IMR-90 (cell line): ENCODE measurements around the gene FAM174C. TPM values are rescaled to one million over a fixed set of nuclear protein-coding genes. Genes with fewer than 3 reads are reported as not detected.

Experiments
- ATAC-seq: fragments of 200-7000 bp; cut with Tn5 transposase; 2 replicates; pipeline ENCODE4 v1.9.1; 2020; ENCODE audit warnings: low read depth, mild to moderate bottlenecking, moderate library complexity
- BruUV-seq: library from RNA; stranded (reverse); fragments of 400-500 nt; replicated peaks from 2 replicates; lab custom pipeline; 2021; lab: Mats Ljungman, UMichigan
- CTCF ChIA-PET: fragments of 300-600 bp; formaldehyde crosslinking; extraction: SDS; loops from one replicate; lab custom pipeline; 2021; ENCODE audit warnings: antibody characterized with exemption; lab: Yijun Ruan, JAX
- POLR2A ChIA-PET: fragments of 300-600 bp; sonication (Branson Sonifier 250); formaldehyde crosslinking; loops from one replicate; lab custom pipeline; 2022; ENCODE audit warnings: antibody characterized with exemption; ENCODE audit not compliant: unreplicated experiment; lab: Charles Lee
- DNase-seq: peaks from one replicate; pipeline ENCODE4 v3.0.0; 2013
- H2AFZ ChIP-seq: replicated peaks from 2 replicates; pipeline ENCODE3; 2013; ENCODE audit warnings: low read length, mild to moderate bottlenecking; ENCODE audit not compliant: poor library complexity
- H2AK5ac ChIP-seq: 2 replicates; pipeline ENCODE4 v1.6.1; 2013; ENCODE audit warnings: low read depth, low read length, inconsistent platforms
- H2AK9ac ChIP-seq: replicated peaks from 2 replicates; pipeline ENCODE3; 2013; ENCODE audit warnings: mild to moderate bottlenecking, low read depth, low read length, moderate library complexity; ENCODE audit not compliant: poor library complexity
- H2BK120ac ChIP-seq: 2 replicates; pipeline ENCODE4 v1.6.1; 2013; ENCODE audit warnings: low read depth, low read length, inconsistent platforms
- H2BK15ac ChIP-seq: 3 replicates; pipeline ENCODE4 v1.6.1; 2013; ENCODE audit warnings: low read depth, low read length, inconsistent platforms
- H2BK20ac ChIP-seq: 2 replicates; pipeline ENCODE4 v1.6.1; 2013; ENCODE audit warnings: low read depth, mild to moderate bottlenecking, inconsistent platforms, low read length, moderate library complexity
- H2BK5ac ChIP-seq: 2 replicates; pipeline ENCODE4 v1.6.1; 2013; ENCODE audit warnings: mild to moderate bottlenecking, low read depth, low read length, inconsistent platforms; ENCODE audit not compliant: poor library complexity, severe bottlenecking
- H3K14ac ChIP-seq: replicated peaks from 2 replicates; pipeline ENCODE4 v1.6.1; 2013; ENCODE audit warnings: low read depth, low read length, inconsistent platforms
- H3K18ac ChIP-seq: 2 replicates; pipeline ENCODE4 v1.6.1; 2013; ENCODE audit warnings: low read depth, low read length, control low read depth
- H3K23ac ChIP-seq: 2 replicates; pipeline ENCODE4 v1.6.1; 2013; ENCODE audit warnings: low read depth, low read length, inconsistent platforms
- H3K27ac ChIP-seq: 2 replicates; pipeline ENCODE4 v1.5.1; 2013; ENCODE audit warnings: mild to moderate bottlenecking, control low read depth, low read length; ENCODE audit not compliant: insufficient read depth
- H3K27me3 ChIP-seq: 2 replicates; pipeline ENCODE4 v1.6.1; 2013; ENCODE audit warnings: low read length; ENCODE audit not compliant: control insufficient read depth, insufficient read depth
- H3K36me3 ChIP-seq: 2 replicates; pipeline ENCODE4 v1.6.1; 2013; ENCODE audit warnings: low read length, mixed read lengths; ENCODE audit not compliant: control insufficient read depth, insufficient read depth
- H3K4ac ChIP-seq: 2 replicates; pipeline ENCODE4 v1.6.1; 2013; ENCODE audit warnings: low read depth, low read length, inconsistent platforms
- H3K4me1 ChIP-seq: 2 replicates; pipeline ENCODE4 v1.6.1; 2013; ENCODE audit warnings: low read length, mixed read lengths; ENCODE audit not compliant: control insufficient read depth, insufficient read depth
- H3K4me2 ChIP-seq: 2 replicates; pipeline ENCODE4 v1.6.1; 2013; ENCODE audit warnings: low read depth, mild to moderate bottlenecking, control low read depth, low read length, moderate library complexity
- H3K4me3 ChIP-seq: 2 replicates; pipeline ENCODE4 v1.5.1; 2013; ENCODE audit warnings: low read depth, mild to moderate bottlenecking, control low read depth, low read length, moderate library complexity; ENCODE audit not compliant: insufficient read depth
- H3K56ac ChIP-seq: 2 replicates; pipeline ENCODE4 v1.6.1; 2013; ENCODE audit warnings: low read length, inconsistent platforms; ENCODE audit not compliant: insufficient read depth; ENCODE audit errors: extremely low read depth
- H3K79me1 ChIP-seq, 2 experiments: 2 replicates each; pipeline ENCODE4 v1.6.1; 2013; ENCODE audit warnings: low read length in 2 of 2, inconsistent platforms in 1 of 2, low read depth in 1 of 2
- H3K9ac ChIP-seq: 2 replicates; pipeline ENCODE4 v1.6.1; 2013; ENCODE audit warnings: low read depth, low read length, control low read depth
- H3K9me1 ChIP-seq: 2 replicates; pipeline ENCODE4 v1.6.1; 2013; ENCODE audit warnings: low read length, inconsistent platforms; ENCODE audit not compliant: insufficient read depth
- H3K9me3 ChIP-seq: 2 replicates; pipeline ENCODE4 v1.6.1; 2013; ENCODE audit warnings: low read length; ENCODE audit not compliant: control insufficient read depth, insufficient read depth
- H4K20me1 ChIP-seq: 2 replicates; pipeline ENCODE4 v1.6.1; 2013; ENCODE audit warnings: low read length, inconsistent platforms; ENCODE audit not compliant: insufficient read depth
- H4K5ac ChIP-seq: 2 replicates; pipeline ENCODE4 v1.6.1; 2013; ENCODE audit warnings: mild to moderate bottlenecking, low read depth, low read length, control low read depth
- H4K8ac ChIP-seq, 2 experiments: 2 replicates each; pipeline ENCODE4 v1.6.1; 2013; ENCODE audit warnings: low read depth in 2 of 2, low read length in 2 of 2, control low read depth in 1 of 2, inconsistent platforms in 1 of 2
- H4K91ac ChIP-seq: 2 replicates; pipeline ENCODE4 v1.6.1; 2013; ENCODE audit warnings: low read depth, low read length, inconsistent platforms; ENCODE audit not compliant: insufficient read depth
- CHD1 ChIP-seq: IDR thresholded peaks from 2 replicates; pipeline ENCODE4 v1.6.1; 2012; ENCODE audit warnings: low read depth, low read length, improper control_type of control experiment
- MAFK ChIP-seq: IDR thresholded peaks from 2 replicates; pipeline ENCODE4 v1.6.1; 2012; ENCODE audit warnings: low read depth, low read length, improper control_type of control experiment
- MAZ ChIP-seq: IDR thresholded peaks from 2 replicates; pipeline ENCODE4 v1.6.1; 2012; ENCODE audit warnings: low read depth, mild to moderate bottlenecking, low read length, improper control_type of control experiment, moderate library complexity, borderline replicate concordance
- MXI1 ChIP-seq: IDR thresholded peaks from 2 replicates; pipeline ENCODE4 v1.6.1; 2012; ENCODE audit warnings: low read depth, mild to moderate bottlenecking, low read length, moderate library complexity, borderline replicate concordance
- NFE2L2 ChIP-seq: fragments of 150-350 bp; IDR thresholded peaks from 2 replicates; pipeline ENCODE4 v1.6.1; 2016; ENCODE audit warnings: low read depth, mild to moderate bottlenecking, low read length
- RAD21 ChIP-seq: IDR thresholded peaks from 2 replicates; pipeline ENCODE4 v1.6.1; 2012; ENCODE audit warnings: low read length, improper control_type of control experiment
- RFX5 ChIP-seq: IDR thresholded peaks from 2 replicates; pipeline ENCODE4 v1.8.0; 2012; ENCODE audit warnings: low read depth, mild to moderate bottlenecking, low read length, moderate library complexity
- USF2 ChIP-seq: fragments of 150-350 bp; IDR thresholded peaks from 2 replicates; pipeline ENCODE4 v1.6.1; 2017; ENCODE audit warnings: mild to moderate bottlenecking, antibody characterized with exemption, low read length, low read depth
- WGBS, 2 experiments: methylation state at CpG; one replicate each; pipeline versions ENCODE4 v1.1.5 to v1.1.7; 2013; ENCODE audit warnings: missing lambda C conversion rate in 2 of 2; ENCODE audit not compliant: insufficient read length in 1 of 2; ENCODE audit errors: extremely low coverage in 2 of 2; 5-methylcytosine and 5-hydroxymethylcytosine counted together
- dilution Hi-C: fragments of 300-500 bp; cut with HindIII; formaldehyde crosslinking; loops from one replicate; pipeline ENCODE4 v1.14.3; 2018; ENCODE audit warnings: low sequenced_read_pairs; ENCODE audit not compliant: unreplicated experiment
- in situ Hi-C: fragments of 300-500 bp; cut with MboI; formaldehyde crosslinking; loops from 3 replicates; pipeline ENCODE4 v1.14.3; 2019; ENCODE audit warnings: low sequenced_read_pairs, inconsistent platforms, mixed read lengths
- intact Hi-C: fragments of 100-400 bp; cut with micrococcal nuclease; formaldehyde crosslinking; loops from 2 replicates; pipeline ENCODE4 v1.10.0; 2022
- polyA plus RNA-seq, 3 experiments: library from polyadenylated mRNA; depleted of rRNA; stranded (reverse); fragments of >200 nt; gene quantifications; 2 replicates each; pipeline ENCODE4 v1.2.3, GENCODE V29; 2012; ENCODE audit warnings: low replicate concordance in 1 of 3
- total RNA-seq: library from RNA; depleted of rRNA; stranded (reverse); fragments of >200 nt; gene quantifications from 2 replicates; pipeline ENCODE4 v1.2.3, GENCODE V29; 2012
- TF ChIP-seq, protein P1 (sequence below): fragments of 150-350 bp; IDR thresholded peaks from 2 replicates; pipeline ENCODE4 v1.6.1; 2016; ENCODE audit warnings: low read depth, mild to moderate bottlenecking, low read length, moderate library complexity, borderline replicate concordance

FAM174C gene
- total and polyA plus RNA-seq, 2 of the 4 experiments (the other 2 are of a cell fraction), result 7.5 to 61.8 TPM

- H3K9ac ChIP-seq, result peak overlapping the region; percentile 9; the same call in 1 of the 2 replicates
- peak overlapping the region; percentile 93 for H3K27ac ChIP-seq
- H3K4ac ChIP-seq, result peak overlapping the region; percentile 97
- peaks cover 12% of the 10 kb centered on the region; the same call in 1 of the 2 replicates for H3K36me3 ChIP-seq
- TF ChIP-seq RAD21, result no peak
- TF ChIP-seq, protein P1, sequence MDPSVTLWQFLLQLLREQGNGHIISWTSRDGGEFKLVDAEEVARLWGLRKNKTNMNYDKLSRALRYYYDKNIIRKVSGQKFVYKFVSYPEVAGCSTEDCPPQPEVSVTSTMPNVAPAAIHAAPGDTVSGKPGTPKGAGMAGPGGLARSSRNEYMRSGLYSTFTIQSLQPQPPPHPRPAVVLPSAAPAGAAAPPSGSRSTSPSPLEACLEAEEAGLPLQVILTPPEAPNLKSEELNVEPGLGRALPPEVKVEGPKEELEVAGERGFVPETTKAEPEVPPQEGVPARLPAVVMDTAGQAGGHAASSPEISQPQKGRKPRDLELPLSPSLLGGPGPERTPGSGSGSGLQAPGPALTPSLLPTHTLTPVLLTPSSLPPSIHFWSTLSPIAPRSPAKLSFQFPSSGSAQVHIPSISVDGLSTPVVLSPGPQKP, result no peak
- no peak for TF ChIP-seq RFX5
- TF ChIP-seq NFE2L2, result no peak
- TF ChIP-seq USF2, result no peak
- no peak for TF ChIP-seq MXI1
- no peak for TF ChIP-seq CHD1
- TF ChIP-seq MAZ, result no peak; the same call in 1 of the 2 replicates
- no peak for TF ChIP-seq MAFK
- no TSS peak for BruUV-seq
- H3K23ac ChIP-seq, result peak overlapping the region; percentile 65
- no peak for ATAC-seq
- dilution Hi-C loops (no loop called here), in situ Hi-C loops (no loop called here), intact Hi-C loops (no loop called here)
- H3K4me1 ChIP-seq, result peaks cover 45% of the 10 kb centered on the region
- H4K20me1 ChIP-seq, result peaks cover 36% of the 10 kb centered on the region
- peak overlapping the region; percentile 72 for H2BK20ac ChIP-seq
- peak overlapping the region; percentile 82; the same call in 1 of the 2 replicates for H3K14ac ChIP-seq
- peaks cover 11% of the 10 kb centered on the region for H3K9me1 ChIP-seq
- CTCF ChIA-PET, result no interaction called here
- peak overlapping the region; percentile 5 for H4K5ac ChIP-seq
- no peak for DNase-seq
- peak overlapping the region; percentile 92 for H2BK5ac ChIP-seq
- H3K79me1 ChIP-seq, result peaks cover 5 to 60% of the 10 kb centered on the region in 2 experiments; a peak in 2 of 4 replicates
- WGBS, 2 experiments, result 46% methylated on average over 7 of the region's 21 CpGs; no CpG with 5 or more reads in 1 of the 2 experiments
- no peaks in the 10 kb centered on the region for H3K27me3 ChIP-seq
- 0 out of 3 replicates have a peak overlapping the region, but pooled peaks have one; percentile 36 for H2BK15ac ChIP-seq
- H3K18ac ChIP-seq, result no peak overlapping the region
- H2AK5ac ChIP-seq, result peak overlapping the region; percentile 97
- H4K91ac ChIP-seq, result peak overlapping the region; percentile 96
- H3K9me3 ChIP-seq, result no peaks in the 10 kb centered on the region
- H2AFZ ChIP-seq, result peak overlapping the region; percentile 73
- H3K56ac ChIP-seq, result no peak overlapping the region
- POLR2A ChIA-PET, result no interaction called here
- H3K4me2 ChIP-seq, result peak overlapping the region; percentile 15; the same call in 1 of the 2 replicates
- H2AK9ac ChIP-seq, result peak overlapping the region; percentile 99
- H2BK120ac ChIP-seq, result peak overlapping the region; percentile 93
- H3K4me3 ChIP-seq, result no peak overlapping the region
- peak overlapping the region; percentile 27 to 91; a peak in 2 of 4 replicates for H4K8ac ChIP-seq
These were observed 12.7 kb upstream of the FAM174C start for GRCh38 chr19:1262623-1263123.
